Smooth muscle cell (in vitro differentiated cells): Measurements from ENCODE around the gene SLC39A6. TPM values are rescaled to one million over a fixed set of nuclear protein-coding genes. Genes with fewer than 3 reads are reported as not detected.

ENCODE experiments used
- DNase-seq: peaks from one replicate; lab custom pipeline; 2025; ENCODE audit not compliant: unreplicated experiment; lab: John Stamatoyannopoulos, UW
- H2AFZ ChIP-seq: fragments of 200-600 bp; sonication (generic); 2 replicates; pipeline ENCODE4 v1.6.0; 2016; ENCODE audit warnings: antibody characterized with exemption, low read depth, mild to moderate bottlenecking
- H3F3A ChIP-seq: fragments of 200-600 bp; sonication (generic); 2 replicates; pipeline ENCODE4 v1.6.0; 2017; ENCODE audit warnings: antibody characterized with exemption, low read depth
- H3K27ac ChIP-seq: fragments of 200-600 bp; sonication (generic); 2 replicates; pipeline ENCODE4 v1.5.1; 2016; ENCODE audit warnings: low read depth, mild to moderate bottlenecking
- H3K27me3 ChIP-seq: fragments of 200-600 bp; sonication (generic); 2 replicates; pipeline ENCODE4 v1.6.1; 2016; ENCODE audit warnings: low read depth, mild to moderate bottlenecking
- H3K36me3 ChIP-seq: fragments of 200-600 bp; sonication (generic); 2 replicates; pipeline ENCODE4 v1.5.1; 2016; ENCODE audit warnings: low read depth
- H3K4me1 ChIP-seq: fragments of 200-600 bp; sonication (generic); 2 replicates; pipeline ENCODE4 v1.5.1; 2016; ENCODE audit warnings: low read depth
- H3K4me2 ChIP-seq: fragments of 200-600 bp; sonication (generic); 2 replicates; pipeline ENCODE4 v1.6.0; 2016; ENCODE audit warnings: mild to moderate bottlenecking
- H3K4me3 ChIP-seq: fragments of 200-600 bp; sonication (generic); 2 replicates; pipeline ENCODE4 v1.5.1; 2016; ENCODE audit warnings: mild to moderate bottlenecking
- H3K79me2 ChIP-seq: fragments of 200-600 bp; sonication (generic); 2 replicates; pipeline ENCODE4 v1.6.0; 2016; ENCODE audit warnings: low read depth, mild to moderate bottlenecking
- H3K9ac ChIP-seq: fragments of 200-600 bp; sonication (generic); 2 replicates; pipeline ENCODE4 v1.6.0; 2016; ENCODE audit warnings: low read depth
- H3K9me3 ChIP-seq: fragments of 200-600 bp; sonication (generic); replicated peaks from 2 replicates; pipeline ENCODE4 v1.5.1; 2016; ENCODE audit warnings: low read depth
- H4K20me1 ChIP-seq: fragments of 200-600 bp; sonication (generic); 2 replicates; pipeline ENCODE4 v1.6.0; 2016; ENCODE audit warnings: low read depth
- WGBS: methylation state at CpG from one replicate; pipeline ENCODE4 v1.1.7; 2016; ENCODE audit warnings: low lambda C conversion rate; 5-methylcytosine and 5-hydroxymethylcytosine counted together
- polyA plus RNA-seq: library from polyadenylated mRNA; unstranded; fragments of >200 nt; fragmentation: Nextera tagmentation; extraction: Ambion mirVana; gene quantifications from 2 replicates; pipeline ENCODE4 v1.2.1, GENCODE V29; 2016
- total RNA-seq: library from RNA; depleted of rRNA; stranded (reverse); fragments of >200 nt; gene quantifications from 2 replicates; pipeline ENCODE4 v1.2.3, GENCODE V29; 2014
- TF ChIP-seq, protein P1 (sequence below): fragments of 200-600 bp; sonication (generic); IDR thresholded peaks from 2 replicates; pipeline ENCODE4 v1.5.1; 2017; ENCODE audit warnings: borderline replicate concordance, mild to moderate bottlenecking, antibody characterized with exemption; ENCODE audit not compliant: insufficient read depth, poor library complexity, severe bottlenecking

The SLC39A6 gene
- total and polyA plus RNA-seq, 2 experiments from 2014 or later: 54.7 to 117 TPM

DNA sequence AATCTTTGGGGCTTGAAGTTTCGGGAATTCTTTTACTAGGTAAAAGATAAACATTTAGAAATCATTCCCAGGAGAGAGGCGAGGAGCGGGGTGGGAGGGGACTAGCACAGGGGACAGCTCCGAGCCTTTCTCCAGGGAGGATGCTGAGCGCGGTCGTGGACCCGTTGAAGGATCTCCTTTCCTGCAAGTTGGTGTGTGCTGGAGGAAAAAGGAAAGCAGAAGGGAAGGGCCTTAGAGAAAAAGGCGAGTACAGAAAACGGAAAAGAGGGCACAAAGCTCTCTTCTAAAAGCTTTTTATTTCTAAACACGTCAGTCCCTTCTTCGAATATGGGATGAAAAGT is 640 bp downstream of the SLC39A6 start:
- H3K79me2 ChIP-seq: peaks cover 57% of the 10 kb centered on the region
- H3F3A ChIP-seq: no peaks in the 10 kb centered on the region
- H3K9me3 ChIP-seq: no peaks in the 10 kb centered on the region
- H3K36me3 ChIP-seq: peaks cover 12% of the 10 kb centered on the region
- H3K27me3 ChIP-seq: no peaks in the 10 kb centered on the region
- DNase-seq: no peak
- peak overlapping the region; percentile 91 for H3K4me2 ChIP-seq
- H3K4me1 ChIP-seq: peaks cover 16% of the 10 kb centered on the region
- under 1% methylated on average over 12 of the region's 12 CpGs for WGBS
- peaks cover 54% of the 10 kb centered on the region for H4K20me1 ChIP-seq
- TF ChIP-seq, protein P1, sequence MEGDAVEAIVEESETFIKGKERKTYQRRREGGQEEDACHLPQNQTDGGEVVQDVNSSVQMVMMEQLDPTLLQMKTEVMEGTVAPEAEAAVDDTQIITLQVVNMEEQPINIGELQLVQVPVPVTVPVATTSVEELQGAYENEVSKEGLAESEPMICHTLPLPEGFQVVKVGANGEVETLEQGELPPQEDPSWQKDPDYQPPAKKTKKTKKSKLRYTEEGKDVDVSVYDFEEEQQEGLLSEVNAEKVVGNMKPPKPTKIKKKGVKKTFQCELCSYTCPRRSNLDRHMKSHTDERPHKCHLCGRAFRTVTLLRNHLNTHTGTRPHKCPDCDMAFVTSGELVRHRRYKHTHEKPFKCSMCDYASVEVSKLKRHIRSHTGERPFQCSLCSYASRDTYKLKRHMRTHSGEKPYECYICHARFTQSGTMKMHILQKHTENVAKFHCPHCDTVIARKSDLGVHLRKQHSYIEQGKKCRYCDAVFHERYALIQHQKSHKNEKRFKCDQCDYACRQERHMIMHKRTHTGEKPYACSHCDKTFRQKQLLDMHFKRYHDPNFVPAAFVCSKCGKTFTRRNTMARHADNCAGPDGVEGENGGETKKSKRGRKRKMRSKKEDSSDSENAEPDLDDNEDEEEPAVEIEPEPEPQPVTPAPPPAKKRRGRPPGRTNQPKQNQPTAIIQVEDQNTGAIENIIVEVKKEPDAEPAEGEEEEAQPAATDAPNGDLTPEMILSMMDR: no peak
- peak overlapping the region; percentile 66 for H3K9ac ChIP-seq
- peak overlapping the region; percentile 19 for H3K27ac ChIP-seq
- peak overlapping the region; percentile 99 for H2AFZ ChIP-seq
- H3K4me3 ChIP-seq: peak overlapping the region; percentile 89

DNA sequence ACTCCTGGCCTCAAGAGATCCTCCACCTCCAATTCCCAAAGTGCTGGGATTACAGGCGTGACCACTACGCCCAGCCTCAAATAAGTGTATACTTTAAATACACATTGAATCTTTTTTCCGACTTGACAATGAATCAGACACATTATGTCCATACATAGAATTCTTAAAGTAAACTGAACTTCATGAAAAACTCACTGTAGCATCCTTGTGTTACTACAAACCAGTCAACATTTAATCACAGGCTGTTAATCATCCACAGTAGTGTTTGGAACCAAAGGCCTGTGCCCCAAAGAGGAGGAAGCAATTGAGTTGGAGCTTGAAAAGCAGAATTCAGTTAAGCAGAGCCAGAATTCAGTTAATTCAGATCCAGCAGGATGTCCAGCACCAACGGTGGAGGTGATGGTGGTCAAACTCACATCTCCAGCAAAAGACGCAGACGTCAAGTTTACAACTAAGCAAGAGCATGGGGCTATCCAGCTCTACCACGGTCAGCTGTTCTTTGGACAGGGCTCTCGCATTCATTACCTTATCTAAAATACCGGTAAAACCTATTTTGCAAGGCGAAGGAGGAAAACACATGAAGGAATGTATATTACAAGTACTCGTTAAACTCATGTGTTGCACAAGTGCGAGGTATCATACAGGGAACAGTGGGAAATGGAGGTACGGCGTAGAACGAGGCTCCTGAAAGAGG is 1.2 kb downstream of the SLC39A6 start:
- H3K4me3 ChIP-seq: peak overlapping the region; percentile 89
- H3K9me3 ChIP-seq: no peaks in the 10 kb centered on the region
- no peaks in the 10 kb centered on the region for H3F3A ChIP-seq
- peaks cover 49% of the 10 kb centered on the region for H4K20me1 ChIP-seq
- H2AFZ ChIP-seq: peak overlapping the region; percentile 99
- H3K4me2 ChIP-seq: peak overlapping the region; percentile 91
- H3K27me3 ChIP-seq: no peaks in the 10 kb centered on the region
- peaks cover 18% of the 10 kb centered on the region for H3K36me3 ChIP-seq
- H3K27ac ChIP-seq: no peak overlapping the region
- 47% methylated on average over 15 of the region's 15 CpGs for WGBS
- DNase-seq: no peak
- H3K9ac ChIP-seq: no peak overlapping the region
- TF ChIP-seq, protein P1: no peak
- H3K4me1 ChIP-seq: peaks cover 16% of the 10 kb centered on the region
- peaks cover 52% of the 10 kb centered on the region for H3K79me2 ChIP-seq

DNA sequence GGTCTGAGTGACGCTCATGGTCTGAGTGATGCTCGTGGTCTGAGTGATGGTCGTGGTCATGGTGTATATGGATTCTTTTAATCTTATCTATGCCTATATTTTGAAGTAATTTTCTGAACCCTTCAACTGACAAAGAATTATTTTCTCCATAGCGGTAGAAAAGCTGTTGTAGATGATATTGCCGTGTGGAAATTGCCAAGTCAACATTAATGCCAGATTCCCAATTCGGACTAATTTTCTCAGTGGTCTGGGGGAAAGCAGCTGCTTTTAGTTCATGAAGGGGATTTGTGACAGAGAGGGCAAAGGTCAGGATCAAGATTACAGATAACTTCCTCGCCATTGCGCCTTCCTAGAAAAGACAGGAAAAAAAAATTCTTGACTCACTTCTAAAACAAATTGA is 2.5 kb downstream of the SLC39A6 start:
- Histone ChIP-seq H3K79me2 (peaks cover 39% of the 10 kb centered on the region), H3K9me3 (no peaks in the 10 kb centered on the region), H3F3A (no peaks in the 10 kb centered on the region), H2AFZ (no peak overlapping the region), H3K4me3 (no peak overlapping the region), H3K27ac (no peak overlapping the region), H3K4me1 (peaks cover 16% of the 10 kb centered on the region), H3K9ac (no peak overlapping the region), H3K27me3 (no peaks in the 10 kb centered on the region), H4K20me1 (peaks cover 35% of the 10 kb centered on the region), H3K36me3 (peaks cover 18% of the 10 kb centered on the region), H3K4me2 (no peak overlapping the region)
- no peak for DNase-seq
- TF ChIP-seq, protein P1: no peak
- WGBS: 96% methylated on average over 8 of the region's 8 CpGs

DNA sequence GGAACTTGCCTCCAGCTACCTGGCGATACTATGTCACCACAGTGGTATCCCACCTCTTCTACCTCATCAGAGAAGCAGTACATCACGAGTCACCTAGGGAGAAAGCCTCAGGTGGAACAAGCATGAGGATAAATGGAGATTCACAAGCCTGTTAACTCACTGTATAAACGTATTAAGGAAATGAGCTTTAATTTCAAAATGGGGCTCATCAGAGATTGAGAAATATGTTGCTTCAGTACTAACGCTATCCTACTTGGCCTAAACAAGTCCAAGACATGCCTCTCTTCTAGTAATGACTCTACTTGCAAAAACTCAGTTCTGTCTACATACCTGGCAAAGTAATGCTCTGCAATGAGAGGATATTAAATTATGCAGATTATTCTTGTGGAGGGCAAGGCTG is 4.3 kb downstream of the SLC39A6 start:
- Histone ChIP-seq H3F3A (no peaks in the 10 kb centered on the region), H3K9ac (no peak overlapping the region), H3K4me1 (peaks cover 10% of the 10 kb centered on the region), H3K4me2 (no peak overlapping the region), H3K27me3 (no peaks in the 10 kb centered on the region), H3K27ac (no peak overlapping the region), H3K36me3 (peaks cover 20% of the 10 kb centered on the region), H4K20me1 (peaks cover 27% of the 10 kb centered on the region), H3K79me2 (peaks cover 20% of the 10 kb centered on the region), H3K4me3 (no peak overlapping the region), H2AFZ (no peak overlapping the region), H3K9me3 (no peaks in the 10 kb centered on the region)
- TF ChIP-seq, protein P1: no peak
- no peak for DNase-seq
- 88% methylated on average over 4 of the region's 4 CpGs for WGBS
